ENCODE results near the gene RHBDL1. TPM values are rescaled to one million over a fixed set of nuclear protein-coding genes. Genes with fewer than 3 reads are reported as not detected.
A peak's percentile ranks its signal among the peaks of the same experiment; 100 is the strongest.

The RHBDL1 gene
- total RNA-seq, 4 donors from 2014 or later = 0.44 to 1.0 (median 0.96) TPM; not detected in 1

DNA sequence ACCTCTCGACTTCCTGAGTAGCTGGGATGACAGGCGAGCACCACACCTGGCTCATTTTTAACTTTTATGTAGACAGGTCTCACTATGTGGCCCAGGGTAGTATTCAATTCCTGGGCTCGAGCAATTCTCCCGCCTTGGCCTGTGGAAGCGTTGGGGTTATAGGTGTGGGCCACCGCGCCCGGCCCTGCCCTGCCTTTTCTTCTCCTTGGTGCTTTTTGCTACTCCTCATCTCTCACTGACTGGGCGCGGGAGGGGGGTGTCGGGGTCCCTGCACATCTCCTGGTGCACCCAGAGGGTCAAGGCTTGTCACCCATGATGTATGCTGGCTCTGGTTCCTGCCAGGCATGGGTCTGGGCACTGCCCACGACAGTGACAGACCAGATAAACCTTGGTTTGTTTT, 30.9 kb upstream of the RHBDL1 start:
- DNase-seq (ENCODE audit: low spot score) (no peak), ATAC-seq (ENCODE audit: low FRiP score) (no peak)
- no peak for TF ChIP-seq CTCF (IDR thresholded peaks at IDR 0.05)

DNA sequence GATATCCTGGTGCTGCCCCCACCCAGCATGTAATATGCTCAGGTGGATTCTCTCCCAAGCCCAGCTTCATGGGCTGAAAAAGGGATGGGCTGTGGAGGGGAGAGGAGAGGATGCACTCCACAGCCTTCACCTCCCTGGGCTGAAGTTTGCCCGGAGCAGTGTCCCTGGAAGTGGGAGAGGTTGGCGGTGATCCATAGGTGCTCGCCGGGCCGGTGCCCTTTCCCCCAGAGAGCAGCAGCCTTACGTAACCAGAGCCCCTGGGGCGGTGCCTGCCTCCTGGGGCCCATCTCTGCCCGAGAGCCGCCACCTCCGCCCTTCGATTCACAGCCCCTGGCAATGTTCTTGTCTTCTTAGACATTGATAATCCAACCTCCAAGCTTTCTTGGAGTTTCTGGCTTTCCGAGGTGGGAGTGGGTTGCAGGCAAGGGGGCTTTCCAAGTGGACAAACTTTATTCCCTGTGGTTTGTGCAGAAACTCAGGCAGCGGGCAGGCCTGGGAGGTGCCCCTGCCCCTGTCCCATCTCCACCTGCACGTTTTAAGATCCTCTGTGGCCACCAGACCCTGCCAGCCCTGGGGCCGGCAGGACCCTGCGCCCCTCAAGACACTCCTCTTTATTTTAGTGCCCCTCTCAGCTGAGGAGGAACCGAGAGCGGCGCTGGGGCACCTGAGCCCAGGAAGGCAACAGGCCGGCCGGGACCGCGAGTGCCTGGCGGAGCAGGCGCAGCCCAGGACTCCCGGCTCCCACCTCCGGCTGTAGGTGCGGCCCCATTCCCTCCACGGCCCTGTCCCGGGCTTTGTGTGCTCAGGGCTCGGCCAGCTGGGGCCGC, 29.4 kb upstream of the RHBDL1 start:
- DNase-seq (ENCODE audit: low spot score) (no peak), ATAC-seq (ENCODE audit: low FRiP score) (no peak)
- TF ChIP-seq CTCF (IDR thresholded peaks at IDR 0.05) = no peak

GRCh38 chr16:646679-647172, 28.7 kb upstream of the RHBDL1 start:
- DNase-seq (ENCODE audit: low spot score) = no peak
- TF ChIP-seq CTCF (IDR thresholded peaks at IDR 0.05) = no peak
- no peak for ATAC-seq (ENCODE audit: low FRiP score)

DNA sequence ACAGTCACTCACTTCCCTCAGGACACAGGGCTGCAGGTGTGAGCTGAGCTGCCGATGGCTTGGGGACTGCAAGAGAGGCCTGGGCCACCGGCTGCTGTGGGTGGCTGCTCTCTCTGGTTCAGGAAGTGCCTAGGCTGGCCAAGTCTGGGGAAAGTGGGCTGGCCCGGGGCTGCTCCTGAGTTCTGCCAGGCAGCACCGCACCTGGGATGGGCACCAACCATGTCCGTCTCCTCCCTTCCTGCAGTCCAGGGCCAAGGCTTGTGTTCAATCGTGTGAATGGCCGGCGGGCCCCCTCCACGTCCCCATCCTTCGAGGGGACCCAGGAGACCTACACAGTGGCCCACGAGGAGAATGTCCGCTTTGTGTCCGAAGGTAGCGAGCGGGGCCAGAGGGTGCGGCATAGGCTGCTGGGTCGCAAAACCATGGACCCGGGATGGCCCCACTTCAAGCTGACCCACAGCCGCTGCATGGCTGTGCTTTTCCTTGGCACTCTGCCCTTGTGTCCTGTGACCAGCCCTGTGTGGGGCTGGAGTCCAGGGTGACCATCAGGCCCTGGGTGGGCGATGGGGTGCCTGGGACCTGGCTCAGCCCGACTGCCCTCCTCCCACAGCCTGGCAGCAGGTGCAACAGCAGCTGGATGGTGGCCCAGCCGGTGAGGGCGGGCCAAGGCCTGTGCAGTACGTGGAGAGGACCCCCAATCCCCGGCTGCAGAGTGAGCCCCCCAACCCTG, 28.1 kb upstream of the RHBDL1 start:
- TF ChIP-seq CTCF (IDR thresholded peaks at IDR 0.05) = no peak
- ATAC-seq (ENCODE audit: low FRiP score) (no peak), DNase-seq (ENCODE audit: low spot score) (no peak)

- TF ChIP-seq CTCF (IDR thresholded peaks at IDR 0.05) = no peak
Measured at GRCh38 chr16:648071-648780, 27.2 kb upstream of the RHBDL1 start.

DNA sequence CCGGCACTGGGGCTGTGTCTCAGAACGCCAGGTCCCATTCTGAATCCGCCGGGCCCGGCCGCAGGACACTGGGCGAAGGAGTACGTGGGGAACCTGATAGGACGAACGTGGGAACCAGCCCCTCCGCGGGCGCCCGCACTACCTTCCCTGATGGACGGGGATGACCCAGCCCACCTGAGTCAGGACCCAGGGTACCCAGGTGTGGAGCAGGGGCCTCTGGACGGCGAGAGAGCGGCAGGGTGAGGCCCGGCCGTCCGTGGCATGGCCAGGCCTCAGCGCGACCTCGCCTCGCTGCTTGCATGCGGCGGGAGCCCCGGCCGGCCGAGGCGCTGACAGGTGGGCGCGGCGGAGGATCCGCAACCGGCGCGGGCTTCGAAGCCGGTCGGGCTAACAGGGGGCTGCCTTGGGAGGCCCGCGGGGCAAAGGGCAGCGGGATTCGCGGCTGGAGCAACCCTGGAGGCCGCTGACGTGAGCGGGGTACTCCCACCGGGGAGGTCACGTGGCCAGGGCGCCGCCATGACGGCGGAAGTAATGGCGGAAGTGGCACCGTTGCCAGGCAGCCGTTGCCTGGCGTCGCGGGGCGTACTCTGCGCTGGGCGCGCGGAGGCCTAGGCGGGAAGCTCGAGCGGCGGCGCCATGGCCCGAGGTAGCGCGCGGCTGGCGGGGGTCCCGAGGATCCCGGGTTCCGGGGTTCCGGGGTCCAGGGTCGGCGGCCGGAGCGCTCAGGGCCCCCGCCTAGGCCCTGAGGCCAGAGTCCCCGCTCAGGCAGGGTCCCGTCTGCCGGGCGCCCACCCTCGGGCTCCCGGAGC, 26.5 kb upstream of the RHBDL1 start, which contains the start of gene WDR90:
TSS of gene WDR90 (plus strand) at position 585 of the 809 bp plus-strand sequence. CDS start at position 637, 52 bp downstream.
- peak; percentile 84 for ATAC-seq (ENCODE audit: low FRiP score)
- peak; percentile 72 for DNase-seq (ENCODE audit: low spot score)
- no peak for TF ChIP-seq CTCF (IDR thresholded peaks at IDR 0.05)

More at GRCh38 chr16:648071-648780, 27.2 kb upstream of the RHBDL1 start:
- DNase-seq (ENCODE audit: low spot score) (no peak), ATAC-seq (ENCODE audit: low FRiP score) (no peak)
